ENCODE measurements around the gene SERGEF.

DNA sequence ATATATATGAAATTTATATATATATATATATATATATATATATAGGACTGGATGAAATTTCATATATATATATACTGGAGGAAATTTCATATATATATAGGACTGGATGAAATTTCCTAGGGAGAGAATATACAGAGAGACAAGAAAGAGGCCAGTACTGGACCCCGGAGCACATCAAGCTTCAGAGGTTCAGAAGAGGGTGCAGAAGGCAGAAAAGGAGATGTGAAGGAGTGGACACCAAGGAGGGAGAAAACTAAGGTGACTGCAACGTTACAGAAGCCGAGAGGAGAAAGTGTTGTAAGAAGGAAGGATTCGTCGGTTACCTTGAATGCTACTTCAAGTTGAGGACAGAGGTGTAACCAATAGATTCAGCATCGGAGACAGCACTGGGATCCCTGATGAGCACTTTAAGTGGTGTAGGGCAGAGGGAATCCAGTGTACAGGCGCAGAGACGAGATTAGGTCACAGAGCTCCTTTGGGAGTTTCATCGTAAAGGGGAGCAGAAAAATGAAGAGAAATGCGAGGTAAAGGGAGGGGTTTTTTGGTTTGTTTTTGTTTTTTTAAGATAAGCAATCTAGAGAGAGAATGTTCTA, 41.8 kb upstream of the SERGEF start:
- TF ChIP-seq, protein P1, sequence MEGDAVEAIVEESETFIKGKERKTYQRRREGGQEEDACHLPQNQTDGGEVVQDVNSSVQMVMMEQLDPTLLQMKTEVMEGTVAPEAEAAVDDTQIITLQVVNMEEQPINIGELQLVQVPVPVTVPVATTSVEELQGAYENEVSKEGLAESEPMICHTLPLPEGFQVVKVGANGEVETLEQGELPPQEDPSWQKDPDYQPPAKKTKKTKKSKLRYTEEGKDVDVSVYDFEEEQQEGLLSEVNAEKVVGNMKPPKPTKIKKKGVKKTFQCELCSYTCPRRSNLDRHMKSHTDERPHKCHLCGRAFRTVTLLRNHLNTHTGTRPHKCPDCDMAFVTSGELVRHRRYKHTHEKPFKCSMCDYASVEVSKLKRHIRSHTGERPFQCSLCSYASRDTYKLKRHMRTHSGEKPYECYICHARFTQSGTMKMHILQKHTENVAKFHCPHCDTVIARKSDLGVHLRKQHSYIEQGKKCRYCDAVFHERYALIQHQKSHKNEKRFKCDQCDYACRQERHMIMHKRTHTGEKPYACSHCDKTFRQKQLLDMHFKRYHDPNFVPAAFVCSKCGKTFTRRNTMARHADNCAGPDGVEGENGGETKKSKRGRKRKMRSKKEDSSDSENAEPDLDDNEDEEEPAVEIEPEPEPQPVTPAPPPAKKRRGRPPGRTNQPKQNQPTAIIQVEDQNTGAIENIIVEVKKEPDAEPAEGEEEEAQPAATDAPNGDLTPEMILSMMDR (IDR thresholded peaks at IDR 0.05; ENCODE audit: low read depth, low read length, missing input control): no peak
- TF ChIP-seq, protein P2, sequence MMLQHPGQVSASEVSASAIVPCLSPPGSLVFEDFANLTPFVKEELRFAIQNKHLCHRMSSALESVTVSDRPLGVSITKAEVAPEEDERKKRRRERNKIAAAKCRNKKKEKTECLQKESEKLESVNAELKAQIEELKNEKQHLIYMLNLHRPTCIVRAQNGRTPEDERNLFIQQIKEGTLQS (IDR thresholded peaks at IDR 0.05): no peak
